GM23338 (cell line): ENCODE results near the gene CD177. TPM values are rescaled to one million over a fixed set of nuclear protein-coding genes. Genes with fewer than 3 reads are reported as not detected.

Experiments
- ATAC-seq: fragments of 200-7000 bp; cut with Tn5 transposase; 3 replicates; pipeline ENCODE4 v1.9.1; 2020
- DNase-seq: peaks from one replicate; pipeline ENCODE4 v3.0.0-alpha.2; 2015; ENCODE audit warnings: low spot score
- H2AFZ ChIP-seq: fragments of 200-600 bp; sonication (generic); 2 replicates; pipeline ENCODE4 v1.8.0; 2016; ENCODE audit warnings: antibody characterized with exemption, mild to moderate bottlenecking, moderate library complexity
- H3F3A ChIP-seq: fragments of 200-600 bp; sonication (generic); replicated peaks from 2 replicates; pipeline ENCODE4 v1.8.0; 2017; ENCODE audit warnings: antibody characterized with exemption, mixed run types, low read depth
- H3K27ac ChIP-seq: fragments of 200-600 bp; sonication (generic); 2 replicates; pipeline ENCODE4 v1.6.1; 2016; ENCODE audit warnings: low read depth
- H3K27me3 ChIP-seq: fragments of 200-600 bp; sonication (generic); 2 replicates; pipeline ENCODE4 v1.8.0; 2016; ENCODE audit warnings: mild to moderate bottlenecking, mixed run types, moderate library complexity; ENCODE audit not compliant: insufficient read depth
- H3K36me3 ChIP-seq: fragments of 200-600 bp; sonication (generic); 2 replicates; pipeline ENCODE4 v1.8.0; 2016; ENCODE audit warnings: mild to moderate bottlenecking; ENCODE audit not compliant: insufficient read depth
- H3K4me1 ChIP-seq: fragments of 200-600 bp; sonication (generic); 2 replicates; pipeline ENCODE4 v1.8.0; 2016; ENCODE audit warnings: mild to moderate bottlenecking, moderate library complexity; ENCODE audit not compliant: insufficient read depth
- H3K4me2 ChIP-seq: fragments of 200-600 bp; sonication (generic); 2 replicates; pipeline ENCODE4 v1.7.1; 2017; ENCODE audit warnings: mixed run types
- H3K4me3 ChIP-seq: fragments of 200-600 bp; sonication (generic); 2 replicates; pipeline ENCODE4 v1.6.1; 2016; ENCODE audit warnings: mixed run types
- H3K79me2 ChIP-seq: fragments of 200-600 bp; sonication (generic); replicated peaks from 2 replicates; pipeline ENCODE4 v1.8.0; 2017; ENCODE audit warnings: mild to moderate bottlenecking; ENCODE audit not compliant: insufficient read depth
- H3K9me2 ChIP-seq: fragments of 200-600 bp; sonication (generic); 2 replicates; pipeline ENCODE4 v1.8.0; 2017; ENCODE audit not compliant: insufficient read depth
- H4K20me1 ChIP-seq: fragments of 200-600 bp; sonication (generic); replicated peaks from 2 replicates; pipeline ENCODE4 v1.8.0; 2017; ENCODE audit warnings: mild to moderate bottlenecking; ENCODE audit not compliant: insufficient read depth
- H3K27ac Mint-ChIP-seq: 2 replicates; pipeline ENCODE4 v1.8.0; 2020; ENCODE audit warnings: inconsistent platforms, mild to moderate bottlenecking, moderate library complexity, mixed read lengths
- H3K27me3 Mint-ChIP-seq: 3 replicates; pipeline ENCODE4 v1.8.0; 2022; ENCODE audit warnings: low read depth, mild to moderate bottlenecking, moderate library complexity, mixed read lengths, inconsistent platforms; ENCODE audit not compliant: insufficient read depth, poor library complexity
- H3K36me3 Mint-ChIP-seq: 3 replicates; pipeline ENCODE4 v1.8.0; 2021; ENCODE audit warnings: low read depth, mild to moderate bottlenecking, inconsistent platforms, moderate library complexity, mixed read lengths
- H3K4me1 Mint-ChIP-seq: 3 replicates; pipeline ENCODE4 v1.8.0; 2020; ENCODE audit warnings: mild to moderate bottlenecking, inconsistent platforms, mixed read lengths
- H3K4me3 Mint-ChIP-seq: 3 replicates; pipeline ENCODE4 v1.8.0; 2021; ENCODE audit warnings: moderate library complexity, mild to moderate bottlenecking, inconsistent platforms, mixed read lengths
- H3K9me3 Mint-ChIP-seq: 3 replicates; pipeline ENCODE4 v1.8.0; 2020; ENCODE audit warnings: moderate library complexity, mild to moderate bottlenecking, inconsistent platforms, mixed read lengths
- CREB1 ChIP-seq: fragments of 250-450 bp; sonication (Bioruptor Pico); IDR thresholded peaks from 2 replicates; pipeline ENCODE4 v1.5.0; 2020; ENCODE audit warnings: low read depth, mild to moderate bottlenecking, moderate library complexity
- CTCF ChIP-seq, 2 experiments: fragments of 200-600 bp in 1 of 2; sonication (generic) in 1 of 2; conservative IDR thresholded peaks; 2 replicates each; pipeline versions ENCODE4 v1.5.1 to v1.6.1; 2016 to 2017; ENCODE audit warnings: antibody characterized with exemption in 2 of 2, low read depth in 2 of 2, mild to moderate bottlenecking in 2 of 2, moderate library complexity in 1 of 2
- ETS1 ChIP-seq: IDR thresholded peaks from 2 replicates; pipeline ENCODE4 v1.6.1; 2016; ENCODE audit warnings: antibody characterized with exemption
- EZH2 ChIP-seq: fragments of 200-600 bp; sonication (generic); IDR thresholded peaks from one replicate; pipeline ENCODE4 v1.8.0; 2017; ENCODE audit warnings: antibody characterized with exemption, mild to moderate bottlenecking, low read depth; ENCODE audit not compliant: unreplicated experiment
- EZH2phosphoT487 ChIP-seq: fragments of 200-600 bp; sonication (generic); IDR thresholded peaks from one replicate; pipeline ENCODE4 v1.8.1; 2018; ENCODE audit warnings: antibody characterized with exemption; ENCODE audit not compliant: unreplicated experiment
- JUNB ChIP-seq: IDR thresholded peaks from one replicate; pipeline ENCODE4 v1.6.1; 2016; ENCODE audit warnings: antibody characterized with exemption; ENCODE audit not compliant: unreplicated experiment
- NANOG ChIP-seq: IDR thresholded peaks from 2 replicates; pipeline ENCODE4 v1.6.1; 2016; ENCODE audit warnings: antibody characterized with exemption, borderline replicate concordance
- POLR2AphosphoS5 ChIP-seq: IDR thresholded peaks from 2 replicates; pipeline ENCODE4 v1.6.1; 2016; ENCODE audit warnings: antibody characterized with exemption, low read depth
- REST ChIP-seq: IDR thresholded peaks from one replicate; pipeline ENCODE4 v1.6.1; 2018; ENCODE audit warnings: antibody characterized with exemption; ENCODE audit not compliant: unreplicated experiment
- STAT1 ChIP-seq: IDR thresholded peaks from one replicate; pipeline ENCODE4 v1.6.1; 2016; ENCODE audit warnings: antibody characterized with exemption; ENCODE audit not compliant: unreplicated experiment
- ZNF114 ChIP-seq: fragments of 250-450 bp; sonication (Bioruptor Pico); IDR thresholded peaks from 2 replicates; pipeline ENCODE4 v1.5.0; 2020; ENCODE audit warnings: mild to moderate bottlenecking, moderate library complexity
- ZNF331 ChIP-seq: fragments of 250-450 bp; sonication (Bioruptor Pico); IDR thresholded peaks from 2 replicates; pipeline ENCODE4 v1.5.0; 2020; ENCODE audit warnings: low read depth, mild to moderate bottlenecking, moderate library complexity
- ZNF462 ChIP-seq: fragments of 250-450 bp; sonication (Bioruptor Pico); IDR thresholded peaks from 2 replicates; pipeline ENCODE4 v1.5.0; 2020; ENCODE audit warnings: mild to moderate bottlenecking, moderate library complexity
- polyA plus RNA-seq: library from polyadenylated mRNA; unstranded; fragments of >200 nt; fragmentation: Nextera tagmentation; extraction: Ambion mirVana; gene quantifications from 2 replicates; pipeline ENCODE4 v1.2.1, GENCODE V29; 2016
- total RNA-seq: library from RNA; depleted of rRNA; stranded (reverse); fragments of >200 nt; shearing (Covaris generic); gene quantifications from 2 replicates; pipeline ENCODE4 v1.2.3, GENCODE V29; 2014

CD177 gene
- total and polyA plus RNA-seq, 2 experiments from 2014 or later = 0.50 to 0.90 TPM

GRCh38 chr19:43412441-43412840 is 59.0 kb downstream of the CD177 start:
- no peak overlapping the region for H3K4me2 ChIP-seq
- Mint-ChIP-seq H3K4me1 (no peaks in the 10 kb centered on the region), H3K27me3 (peaks cover 9% of the 10 kb centered on the region), H3K36me3 (peaks cover 12% of the 10 kb centered on the region), H3K4me3 (no peak overlapping the region), H3K27ac (no peak overlapping the region), H3K9me3 (peaks cover 36% of the 10 kb centered on the region)
- DNase-seq = no peak
- no peaks in the 10 kb centered on the region for H3K4me1 ChIP-seq
- H3K9me2 ChIP-seq = no peaks in the 10 kb centered on the region
- no peaks in the 10 kb centered on the region for H4K20me1 ChIP-seq
- H3K4me3 ChIP-seq = no peak overlapping the region
- H3K27ac ChIP-seq = no peak overlapping the region
- no peaks in the 10 kb centered on the region for H3F3A ChIP-seq
- TF ChIP-seq ETS1 (no peak), EZH2 (no peak), CREB1 (no peak), NANOG (no peak), CTCF (conservative IDR thresholded peaks at IDR 0.05; ENCODE audit: low read depth in 2 of 2) (no peak), EZH2phosphoT487 (no peak), STAT1 (no peak), REST (no peak), JUNB (no peak), ZNF462 (CRISPR knock-in tag) (no peak), ZNF114 (CRISPR knock-in tag) (no peak), ZNF331 (no peak), POLR2AphosphoS5 (no peak)
- no peak overlapping the region for H2AFZ ChIP-seq
- ATAC-seq = no peak
- H3K36me3 ChIP-seq = no peaks in the 10 kb centered on the region
- H3K79me2 ChIP-seq = no peaks in the 10 kb centered on the region
- H3K27me3 ChIP-seq = no peaks in the 10 kb centered on the region
